AML-193 (cell line): ENCODE measurements around the gene GCHFR.
A peak's percentile ranks its signal among the peaks of the same experiment; 100 is the strongest.

ENCODE experiments used
- DNase-seq, 2 experiments: peaks; one replicate each; lab custom pipeline; 2025; lab: John Stamatoyannopoulos, UW

Gene GCHFR

GRCh38 chr15:40763801-40764628, at the start of gene GCHFR:
TSS of gene GCHFR (plus strand) at chr15:40764068. CDS start at chr15:40764181, 113 bp downstream.
- no peak for DNase-seq

GRCh38 chr15:40714144-40714543, 49.7 kb upstream of the GCHFR start:
- no peak for DNase-seq

- DNase-seq, result no peak
Measured at GRCh38 chr15:40716165-40716564, 47.7 kb upstream of the GCHFR start.

GRCh38 chr15:40721701-40722100, 42.2 kb upstream of the GCHFR start:
- DNase-seq, result no peak

- DNase-seq, result no peak
Measured at GRCh38 chr15:40722354-40722753, 41.5 kb upstream of the GCHFR start.

- DNase-seq, result no peak
Measured at GRCh38 chr15:40722934-40723333, 40.9 kb upstream of the GCHFR start.

- no peak for DNase-seq
Measured at GRCh38 chr15:40723919-40724318, 39.9 kb upstream of the GCHFR start.

GRCh38 chr15:40731034-40731433, 32.8 kb upstream of the GCHFR start:
- no peak for DNase-seq

- DNase-seq, result no peak
Measured at GRCh38 chr15:40736575-40736974, 27.3 kb upstream of the GCHFR start.

GRCh38 chr15:40737048-40737447, 26.8 kb upstream of the GCHFR start:
- DNase-seq, result no peak

GRCh38 chr15:40739047-40739446, 24.8 kb upstream of the GCHFR start:
- no peak for DNase-seq

GRCh38 chr15:40739854-40740253, 24.0 kb upstream of the GCHFR start:
- DNase-seq, result no peak

GRCh38 chr15:40743485-40743901, 20.4 kb upstream of the GCHFR start:
- DNase-seq, result no peak

- DNase-seq, result peak; percentile 42 to 50
Measured at GRCh38 chr15:40743921-40744814, 19.7 kb upstream of the GCHFR start.

- DNase-seq, result no peak
Measured at GRCh38 chr15:40744815-40745152, 19.1 kb upstream of the GCHFR start.

- peak; percentile 56 for DNase-seq
Measured at GRCh38 chr15:40746916-40747418, 16.9 kb upstream of the GCHFR start.

- peak; percentile 16 to 44 for DNase-seq
Measured at GRCh38 chr15:40747685-40748631, 15.9 kb upstream of the GCHFR start.

GRCh38 chr15:40749151-40749630, 14.7 kb upstream of the GCHFR start:
- no peak for DNase-seq

GRCh38 chr15:40750885-40751284, 13.0 kb upstream of the GCHFR start:
- DNase-seq, result no peak

GRCh38 chr15:40751745-40752144, 12.1 kb upstream of the GCHFR start:
- no peak for DNase-seq

GRCh38 chr15:40754574-40754882, 9.3 kb upstream of the GCHFR start:
- no peak for DNase-seq
